AG10803 (cell line): Measurements from ENCODE around the gene PARD3.
A peak's percentile ranks its signal among the peaks of the same experiment; 100 is the strongest.

ENCODE experiments used
- DNase-seq: peaks from one replicate; pipeline ENCODE4 v3.0.0; 2010; ENCODE audit warnings: low read depth
- H3K4me3 ChIP-seq: 2 replicates; pipeline ENCODE4 v1.5.1; 2011; ENCODE audit warnings: mild to moderate bottlenecking, low read length, control low read depth
- CTCF ChIP-seq: conservative IDR thresholded peaks from 2 replicates; pipeline ENCODE4 v1.5.1; 2011; ENCODE audit warnings: mild to moderate bottlenecking, low read length, control low read depth, inconsistent platforms

PARD3 gene

GRCh38 chr10:34297541-34298345 lies 517.4 kb downstream of the PARD3 start:
- no peak for DNase-seq
- no peak for TF ChIP-seq CTCF
- no peak overlapping the region for H3K4me3 ChIP-seq

GRCh38 chr10:34295142-34295548 lies 520.0 kb downstream of the PARD3 start:
- no peak overlapping the region for H3K4me3 ChIP-seq
- no peak for TF ChIP-seq CTCF
- peak; percentile 70 for DNase-seq

GRCh38 chr10:34294137-34294536 lies 521.0 kb downstream of the PARD3 start:
- no peak for TF ChIP-seq CTCF
- no peak for DNase-seq
- H3K4me3 ChIP-seq: no peak overlapping the region

- no peak for TF ChIP-seq CTCF
- H3K4me3 ChIP-seq: no peak overlapping the region
- no peak for DNase-seq
Measured at GRCh38 chr10:34292675-34293074, 522.4 kb downstream of the PARD3 start.

- no peak for TF ChIP-seq CTCF
- no peak overlapping the region for H3K4me3 ChIP-seq
- DNase-seq: no peak
Measured at GRCh38 chr10:34292194-34292565, 522.9 kb downstream of the PARD3 start.

GRCh38 chr10:34291466-34292193 lies 523.5 kb downstream of the PARD3 start:
- no peak overlapping the region for H3K4me3 ChIP-seq
- no peak for DNase-seq
- no peak for TF ChIP-seq CTCF
